Ovary (tissue), 9 donors: ENCODE measurements around the gene UQCC5. TPM values are rescaled to one million over a fixed set of nuclear protein-coding genes. Genes with fewer than 3 reads are reported as not detected.

Experiments
- DNase-seq, 5 donors: peaks; one replicate each; pipeline ENCODE4 v3.0.0-alpha.2; 2019 to 2020
- H3K27ac ChIP-seq, 2 donors: fragments of 200-600 bp; one replicate each; pipeline versions ENCODE4 v1.5.1 to v1.8.0; 2019 to 2022
- H3K27me3 ChIP-seq: fragments of 200-600 bp; one replicate; pipeline ENCODE4 v1.8.0; 2022
- H3K36me3 ChIP-seq: fragments of 200-600 bp; sonication (generic); one replicate; pipeline ENCODE4 v1.5.1; 2019
- H3K4me1 ChIP-seq: one replicate; pipeline ENCODE4 v1.8.1; 2013; ENCODE audit warnings: mild to moderate bottlenecking, moderate library complexity; ENCODE audit not compliant: insufficient read depth
- H3K4me3 ChIP-seq: fragments of 200-600 bp; sonication (generic); one replicate; pipeline ENCODE4 v1.5.1; 2017
- H3K9me3 ChIP-seq, 2 donors: fragments of 200-600 bp in 1 of 2; sonication (generic) in 1 of 2; one replicate each; pipeline versions ENCODE4 v1.5.1 to v1.8.1; 2013 to 2019; ENCODE audit warnings: mild to moderate bottlenecking in 1 of 2, moderate library complexity in 1 of 2
- CTCF ChIP-seq, 3 donors: fragments of 450-650 bp in 2 of 3; fragments of 200-600 bp in 1 of 3; IDR thresholded peaks; one replicate each; pipeline versions ENCODE4 v1.5.1 to v1.8.0; 2016 to 2022; ENCODE audit warnings: antibody characterized with exemption in 3 of 3, mild to moderate bottlenecking in 1 of 3
- EP300 ChIP-seq: sonication (generic); formaldehyde crosslinking; IDR thresholded peaks from one replicate; pipeline ENCODE4 v1.6.1; 2017; ENCODE audit warnings: antibody characterized with exemption
- POLR2A ChIP-seq: fragments of 450-650 bp; IDR thresholded peaks from one replicate; pipeline ENCODE4 v1.6.1; 2017; ENCODE audit warnings: antibody characterized with exemption, mild to moderate bottlenecking, moderate library complexity
- WGBS, 3 donors: extraction: QIAGEN DNeasy Blood & Tissue Kit in 1 of 3; methylation state at CpG; one replicate each; pipeline versions ENCODE4 v1.1.5 to v1.1.7; 2013 to 2017; 5-methylcytosine and 5-hydroxymethylcytosine counted together
- intact Hi-C, 4 donors: fragments of 100-400 bp; cut with DNase I; formaldehyde crosslinking; loops; one replicate each; pipeline versions ENCODE4 v1.11.0 to v1.15.1; 2022 to 2023
- polyA plus RNA-seq, 2 donors: library from polyadenylated mRNA; stranded (reverse); fragments of 200-250 nt in 1 of 2; fragments of 350-450 nt in 1 of 2; fragmentation: Illumina TruSeq in 1 of 2; extraction: RNeasy Lipid Tissue Mini Kit (QIAGEN cat#74804) in 1 of 2; gene quantifications; one replicate each; pipeline ENCODE4 v1.2.3, GENCODE V29; 2013 to 2014
- small RNA-seq: library from RNA; depleted of rRNA; stranded (forward); fragments of <200 nt; gene quantifications from one replicate; pipeline ENCODE3, GENCODE V24; 2016
- total RNA-seq, 7 donors: library from RNA; depleted of rRNA in 2 of 7; stranded (reverse); fragments of >200 nt in 2 of 7; fragmentation: NEBNext Ultra II Directional in 3 of 7; extraction: Animal tissue kit (Norgen Biotek cat#: 25700) in 3 of 7; gene quantifications; one replicate each; pipeline versions ENCODE4 v1.1.0 to v1.2.4, GENCODE V29; 2016 to 2023
- donor health status: DM: no; HTN: no; CAD: no; lungs with moderate emphysema.
- donor health status: DM: no; HTN: no; CAD: no.
- donor health status: Bipolar disorder and iron deficiency.
- donor health status: DM: yes; HTN: yes; CAD: no.
- donor health status: DM: no; HTN: no; CAD: no.
- donor health status: DM: yes; HTN: yes; CAD: no.

The UQCC5 gene
- total and polyA plus RNA-seq, 9 donors = 1.4 to 53.0 (median 27.4) TPM

GRCh38 chr3:52574056-52574965 lies 37.9 kb downstream of the UQCC5 start:
- no peak for TF ChIP-seq POLR2A
- no peak for TF ChIP-seq EP300
- TF ChIP-seq CTCF (IDR thresholded peaks at IDR 0.05) = no peak
- 86 to 90% (median 89%) methylated on average over 6 of the region's 6 CpGs for WGBS, 3 donors
- Histone ChIP-seq H3K27me3 (no peaks in the 10 kb centered on the region), H3K4me1 (peaks cover 3% of the 10 kb centered on the region), H3K36me3 (no peaks in the 10 kb centered on the region), H3K4me3 (no peak overlapping the region), H3K27ac (peak overlapping the region in 1 of 2 donors; percentile 10), H3K9me3 (no peaks in the 10 kb centered on the region)
- no peak for DNase-seq
- intact Hi-C loops = no loop called here

Small RNA genes within 50 kb of the gene (small RNA-seq; reads per million reads assigned to genes)
- gene RNU6-856P (not detected), gene RNU6ATAC16P (not detected)

Other genes with a start within 250 kb of the UQCC5 start
- gene GLYCTK, start 248.8 kb upstream of the UQCC5 start, total RNA-seq = 10 to 100 TPM in 1 of 7 donors, 1 to 10 TPM in 6; 3.7 to 12.2 (median 6.2) TPM
- 1 to 10 TPM in 1 of 2 donors, under 1 TPM in 1; 0.83 to 6.8 TPM for gene GLYCTK, start 248.8 kb upstream of the UQCC5 start, polyA plus RNA-seq
- 10 to 100 TPM in 2 of 7 donors, 1 to 10 TPM in 5; 5.0 to 15.7 (median 7.8) TPM for gene DNAH1, start 220.3 kb upstream of the UQCC5 start, total RNA-seq
- gene DNAH1, start 220.3 kb upstream of the UQCC5 start, polyA plus RNA-seq = 1 to 10 TPM; 3.1 to 3.9 TPM
- 10 to 100 TPM; 31.7 to 71.0 (median 63.8) TPM for gene BAP1, start 126.6 kb upstream of the UQCC5 start, total RNA-seq
- 10 to 100 TPM; 45.5 to 56.6 TPM for gene BAP1, start 126.6 kb upstream of the UQCC5 start, polyA plus RNA-seq
- 10 to 100 TPM in 1 of 7 donors, 1 to 10 TPM in 6; 2.5 to 18.2 (median 6.2) TPM for gene PHF7, start 125.9 kb upstream of the UQCC5 start, total RNA-seq
- 1 to 10 TPM; 3.7 to 8.9 TPM for gene PHF7, start 125.9 kb upstream of the UQCC5 start, polyA plus RNA-seq
- 10 to 100 TPM in 1 of 7 donors, 1 to 10 TPM in 6; 1.5 to 12.3 (median 3.7) TPM for gene SEMA3G, start 91.5 kb upstream of the UQCC5 start, total RNA-seq
- gene SEMA3G, start 91.5 kb upstream of the UQCC5 start, polyA plus RNA-seq = 10 to 100 TPM in 1 of 2 donors, 1 to 10 TPM in 1; 8.2 to 11.9 TPM
- gene TNNC1, start 82.6 kb upstream of the UQCC5 start, total RNA-seq = 1 to 10 TPM in 3 of 7 donors, under 1 TPM in 4; 0.31 to 2.3 (median 0.88) TPM
- gene TNNC1, start 82.6 kb upstream of the UQCC5 start, polyA plus RNA-seq = 1 to 10 TPM; 1.6 to 1.8 TPM
- 100 to 1,000 TPM in 4 of 7 donors, 10 to 100 TPM in 3; 73.6 to 142 (median 102) TPM for gene NISCH, start 81.0 kb upstream of the UQCC5 start, total RNA-seq
- gene NISCH, start 81.0 kb upstream of the UQCC5 start, polyA plus RNA-seq = 10 to 100 TPM; 74.7 to 77.7 TPM
- gene STAB1, start 41.3 kb upstream of the UQCC5 start, total RNA-seq = 100 to 1,000 TPM in 2 of 7 donors, 10 to 100 TPM in 5; 31.3 to 114 (median 47.5) TPM
- gene STAB1, start 41.3 kb upstream of the UQCC5 start, polyA plus RNA-seq = 10 to 100 TPM; 21.4 to 50.7 TPM
- gene NT5DC2, start 2.7 kb upstream of the UQCC5 start, total RNA-seq = 10 to 100 TPM; 19.6 to 76.6 (median 51.9) TPM
- 100 to 1,000 TPM in 1 of 2 donors, 10 to 100 TPM in 1; 46.6 to 129 TPM for gene NT5DC2, start 2.7 kb upstream of the UQCC5 start, polyA plus RNA-seq
- gene PBRM1, start 149.3 kb downstream of the UQCC5 start, total RNA-seq = 10 to 100 TPM; 63.2 to 95.7 (median 69.7) TPM
- gene PBRM1, start 149.3 kb downstream of the UQCC5 start, polyA plus RNA-seq = 10 to 100 TPM; 19.8 to 30.9 TPM
- gene GNL3, start 149.4 kb downstream of the UQCC5 start, total RNA-seq = 10 to 100 TPM; 46.0 to 82.7 (median 62.7) TPM
- gene GNL3, start 149.4 kb downstream of the UQCC5 start, polyA plus RNA-seq = 10 to 100 TPM; 39.6 to 41.4 TPM
- gene GLT8D1, start 169.2 kb downstream of the UQCC5 start, total RNA-seq = 10 to 100 TPM; 42.3 to 67.8 (median 57.4) TPM
- gene GLT8D1, start 169.2 kb downstream of the UQCC5 start, polyA plus RNA-seq = 10 to 100 TPM; 63.2 to 72.9 TPM
- gene SPCS1, start 169.5 kb downstream of the UQCC5 start, total RNA-seq = 100 to 1,000 TPM in 2 of 7 donors, 10 to 100 TPM in 5; 67.7 to 104 (median 80.3) TPM
- gene SPCS1, start 169.5 kb downstream of the UQCC5 start, polyA plus RNA-seq = 100 to 1,000 TPM; 138 to 216 TPM
- gene NEK4, start 234.3 kb downstream of the UQCC5 start, total RNA-seq = 10 to 100 TPM; 20.1 to 45.9 (median 32.8) TPM
- gene NEK4, start 234.3 kb downstream of the UQCC5 start, polyA plus RNA-seq = 10 to 100 TPM in 1 of 2 donors, 1 to 10 TPM in 1; 8.5 to 12.0 TPM
- under 1 TPM in 3 of 7 donors, not detected in 4; 0.42 to 0.79 (median 0.53) TPM for gene ITIH1, start 241.0 kb downstream of the UQCC5 start, total RNA-seq
- gene ITIH1, start 241.0 kb downstream of the UQCC5 start, polyA plus RNA-seq = under 1 TPM in 1 of 2 donors, not detected in 1; 0.45 TPM